KOPT-K1 (cell line): Measurements from ENCODE around the gene ANKMY1.
"Not testable (repeated sequence)": the region's sequence is repeated elsewhere in the genome, so short reads cannot be mapped to it uniquely, and the experiment has no call there.

Experiments used
- H3K27ac ChIP-seq: fragments of 200-600 bp; sonication (generic); 2 replicates; pipeline ENCODE4 v1.5.1; 2016; ENCODE audit warnings: antibody characterized with exemption, mild to moderate bottlenecking, low read depth, low read length; ENCODE audit not compliant: poor library complexity, severe bottlenecking
- H3K36me3 ChIP-seq: fragments of 200-600 bp; sonication (generic); 2 replicates; pipeline ENCODE4 v1.5.1; 2017; ENCODE audit warnings: antibody characterized with exemption, mild to moderate bottlenecking, low read length, moderate library complexity; ENCODE audit not compliant: insufficient read depth
- H3K9me3 ChIP-seq: fragments of 200-600 bp; sonication (generic); 2 replicates; pipeline ENCODE4 v1.5.1; 2017; ENCODE audit warnings: antibody characterized with exemption, low read length, mild to moderate bottlenecking; ENCODE audit not compliant: insufficient read depth, poor library complexity, severe bottlenecking

The ANKMY1 gene

GRCh38 chr2:240539101-240539500, 18.7 kb downstream of the ANKMY1 start:
- H3K27ac ChIP-seq, result not testable (repeated sequence)
- peaks cover 11% of the 10 kb centered on the region for H3K9me3 ChIP-seq
- H3K36me3 ChIP-seq, result peaks cover 79% of the 10 kb centered on the region

DNA sequence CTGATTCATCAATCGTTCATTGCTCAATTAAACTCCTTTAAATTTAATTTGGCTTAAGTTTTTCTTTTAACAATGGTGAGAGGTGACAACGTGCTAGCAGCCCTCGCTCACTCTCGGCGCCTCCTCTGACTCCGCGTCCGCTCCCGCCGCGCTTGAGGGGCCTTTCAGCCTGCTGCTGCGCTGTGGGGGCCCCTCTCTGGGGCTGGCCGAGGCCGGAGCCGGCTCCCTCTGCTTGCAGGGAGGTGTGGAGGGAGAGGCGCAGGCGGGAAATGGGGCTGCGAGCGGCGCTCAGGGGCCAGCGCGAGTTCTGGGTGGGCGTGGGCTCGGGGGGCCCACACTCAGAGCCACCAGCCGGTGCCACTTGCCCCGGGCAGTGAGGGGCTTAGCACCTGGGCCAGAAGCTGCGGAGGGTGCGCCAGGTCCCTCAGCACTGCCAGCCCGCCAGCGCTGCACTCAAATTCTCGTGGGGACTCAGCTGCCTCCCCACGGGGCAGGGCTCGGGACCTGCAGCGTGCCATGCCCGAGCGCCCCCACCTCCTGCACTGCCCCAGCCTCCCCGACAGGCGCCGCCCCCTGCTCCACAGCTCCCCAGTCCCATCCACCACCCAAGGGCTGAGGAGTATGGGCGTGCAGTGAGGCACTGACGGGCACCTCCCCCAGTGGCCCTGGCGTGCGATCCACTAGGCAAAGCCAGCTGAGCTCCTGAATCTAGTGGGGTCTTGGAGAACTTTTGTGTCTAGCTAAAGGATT, 19.6 kb downstream of the ANKMY1 start:
- Histone ChIP-seq H3K36me3 (peaks cover 86% of the 10 kb centered on the region), H3K9me3 (peaks cover 11% of the 10 kb centered on the region), H3K27ac (no peak overlapping the region)

- H3K27ac ChIP-seq, result no peak overlapping the region
- H3K9me3 ChIP-seq, result peaks cover 47% of the 10 kb centered on the region
- peaks cover 85% of the 10 kb centered on the region for H3K36me3 ChIP-seq
Observed at GRCh38 chr2:240532031-240532775, 25.6 kb downstream of the ANKMY1 start.

DNA sequence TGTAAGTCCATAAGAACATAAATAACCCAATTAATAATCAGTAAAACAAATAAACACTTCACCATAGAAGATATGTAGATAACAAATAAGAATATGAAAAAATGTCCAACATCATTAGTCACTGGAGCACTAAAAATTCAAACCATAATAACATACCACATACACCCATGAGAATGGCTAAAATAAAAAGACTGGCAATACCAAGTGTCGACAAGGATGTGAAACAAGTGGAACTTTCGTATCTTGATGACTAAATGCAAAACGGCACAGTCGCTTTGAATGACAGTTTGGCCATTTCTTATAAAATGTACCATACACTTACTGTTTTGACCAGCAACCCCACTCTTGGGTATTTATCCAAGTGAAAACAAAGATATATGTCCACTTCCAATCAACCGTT, 26.8 kb downstream of the ANKMY1 start:
- peaks cover 59% of the 10 kb centered on the region for H3K9me3 ChIP-seq
- peaks cover 88% of the 10 kb centered on the region for H3K36me3 ChIP-seq
- no peak overlapping the region for H3K27ac ChIP-seq

- peaks cover 90% of the 10 kb centered on the region for H3K36me3 ChIP-seq
Observed at GRCh38 chr2:240530181-240530580, 27.6 kb downstream of the ANKMY1 start.

DNA sequence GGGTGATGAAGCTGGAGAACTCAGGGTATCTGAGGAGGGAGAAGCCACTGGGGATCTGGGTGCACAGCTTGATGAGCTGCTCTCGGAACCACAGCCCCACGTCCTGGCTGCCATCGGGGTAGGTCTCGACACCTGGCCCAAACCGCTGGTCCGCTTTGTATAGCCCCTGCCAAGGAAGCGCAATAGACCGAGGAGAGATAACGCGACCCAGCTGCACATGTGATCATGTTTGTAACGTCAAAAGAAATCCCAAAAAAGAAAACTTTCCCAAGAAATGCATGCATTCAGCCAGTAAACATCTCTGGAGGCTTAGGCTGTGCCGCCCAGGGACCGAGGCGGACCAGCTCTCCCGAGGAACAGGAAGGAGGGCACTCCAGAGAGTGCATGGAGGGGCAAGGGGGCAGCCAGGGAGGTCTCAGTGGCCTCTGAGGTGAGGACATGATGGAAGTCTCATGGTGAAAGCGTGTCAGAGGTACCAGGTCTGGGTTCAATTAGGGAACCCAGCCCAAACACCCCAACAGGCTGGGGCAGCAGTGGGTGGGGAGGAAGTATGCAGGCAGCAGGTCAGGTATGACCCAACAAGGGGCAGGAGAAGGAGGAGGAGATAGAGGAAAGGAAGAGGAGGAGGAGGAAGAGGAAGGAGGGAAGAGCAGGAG, 28.3 kb downstream of the ANKMY1 start:
- H3K36me3 ChIP-seq, result peaks cover 90% of the 10 kb centered on the region
- no peak overlapping the region for H3K27ac ChIP-seq
- H3K9me3 ChIP-seq, result peaks cover 75% of the 10 kb centered on the region

More at GRCh38 chr2:240530181-240530580, 27.6 kb downstream of the ANKMY1 start:
- Histone ChIP-seq H3K27ac (no peak overlapping the region), H3K9me3 (peaks cover 68% of the 10 kb centered on the region)

GRCh38 chr2:240528406-240529040, 29.3 kb downstream of the ANKMY1 start:
- Histone ChIP-seq H3K9me3 (peaks cover 84% of the 10 kb centered on the region), H3K36me3 (peaks cover 90% of the 10 kb centered on the region), H3K27ac (no peak overlapping the region)

DNA sequence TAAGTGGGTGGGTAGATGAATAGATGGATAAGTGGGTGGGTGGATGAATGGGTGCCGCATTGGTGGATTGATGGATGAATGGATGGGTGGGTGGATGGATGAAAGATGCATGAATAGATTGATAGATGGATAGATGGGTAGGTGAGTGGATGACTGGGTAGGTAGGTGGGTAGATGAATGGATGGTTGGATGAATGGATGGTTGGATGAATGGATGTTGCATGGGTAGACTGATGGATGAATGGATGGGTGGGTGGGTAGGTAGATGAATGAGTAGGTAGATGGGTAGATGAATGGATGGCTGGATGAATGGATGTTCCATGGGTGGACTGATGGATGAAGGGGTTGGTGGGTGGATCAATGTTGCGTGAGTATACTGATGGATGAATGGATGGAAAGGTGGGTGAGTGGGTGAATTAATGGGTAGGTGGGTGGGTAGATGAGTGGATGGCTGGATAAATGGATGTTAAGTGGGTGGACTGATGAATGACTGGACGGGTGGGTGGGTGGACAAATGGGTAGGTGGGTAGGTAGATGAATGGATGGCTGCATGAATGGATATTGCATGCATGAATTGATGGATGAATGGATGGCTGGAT, 30.5 kb downstream of the ANKMY1 start:
- H3K9me3 ChIP-seq, result peaks cover 88% of the 10 kb centered on the region
- no peak overlapping the region for H3K27ac ChIP-seq
- H3K36me3 ChIP-seq, result peaks cover 91% of the 10 kb centered on the region

DNA sequence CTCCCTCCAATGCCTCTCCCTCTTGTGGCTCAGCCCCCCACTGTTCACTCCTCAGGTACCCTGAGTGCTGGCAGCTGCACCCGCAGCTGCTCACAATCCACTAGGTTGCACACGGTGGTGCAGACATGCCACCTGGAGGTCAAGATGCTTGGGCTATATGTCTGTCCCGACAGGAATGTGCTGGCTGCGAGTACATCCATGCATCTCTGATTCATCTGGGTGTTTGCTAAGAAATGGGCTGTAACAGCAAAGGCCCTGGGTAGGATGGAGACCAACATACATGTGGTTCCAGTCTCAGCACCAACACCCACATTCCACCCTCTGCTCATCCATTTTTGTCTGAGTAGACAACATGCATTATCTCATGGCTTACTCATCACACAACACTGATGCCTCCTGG, 31.3 kb downstream of the ANKMY1 start:
- H3K27ac ChIP-seq, result no peak overlapping the region
- peaks cover 84% of the 10 kb centered on the region for H3K9me3 ChIP-seq
- H3K36me3 ChIP-seq, result peaks cover 91% of the 10 kb centered on the region

- Histone ChIP-seq H3K36me3 (peaks cover 85% of the 10 kb centered on the region), H3K27ac (no peak overlapping the region), H3K9me3 (peaks cover 77% of the 10 kb centered on the region)
Observed at GRCh38 chr2:240525802-240526201, 32.0 kb downstream of the ANKMY1 start.

GRCh38 chr2:240524963-240525718, 32.6 kb downstream of the ANKMY1 start:
- Histone ChIP-seq H3K36me3 (peaks cover 86% of the 10 kb centered on the region), H3K27ac (no peak overlapping the region), H3K9me3 (peaks cover 71% of the 10 kb centered on the region)

GRCh38 chr2:240523451-240524281, 34.1 kb downstream of the ANKMY1 start:
- Histone ChIP-seq H3K27ac (no peak overlapping the region), H3K9me3 (peaks cover 56% of the 10 kb centered on the region), H3K36me3 (peaks cover 86% of the 10 kb centered on the region)

DNA sequence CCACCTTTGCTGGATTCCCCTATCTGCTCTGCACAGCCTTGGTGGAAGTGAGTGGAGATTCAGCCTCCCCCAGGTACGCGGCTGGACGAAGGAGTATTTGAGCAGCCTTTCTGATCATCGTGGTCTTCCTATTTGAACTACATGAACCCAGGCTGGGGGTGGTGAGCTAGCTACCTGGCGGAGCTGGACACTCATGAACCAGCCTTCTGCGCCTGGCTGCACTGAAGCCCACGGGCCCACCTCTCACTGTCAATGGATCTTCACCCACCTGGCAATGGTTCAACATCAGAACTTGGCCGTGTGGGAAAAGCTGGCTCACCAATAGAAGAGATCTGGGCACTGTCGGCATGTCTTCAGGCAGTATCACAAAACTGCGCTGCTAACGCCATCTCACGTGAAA, 35.4 kb downstream of the ANKMY1 start:
- peaks cover 83% of the 10 kb centered on the region for H3K36me3 ChIP-seq
- H3K9me3 ChIP-seq, result peaks cover 55% of the 10 kb centered on the region

More for the DNA sequence above, 35.4 kb downstream of the ANKMY1 start:
- no peak overlapping the region for H3K27ac ChIP-seq
